B cell (primary cell): ENCODE measurements around the gene CNGA3. TPM values are rescaled to one million over a fixed set of nuclear protein-coding genes. Genes with fewer than 3 reads are reported as not detected.

ENCODE experiments used
- ATAC-seq: fragments of 200-7000 bp; cut with Tn5 transposase; one replicate; pipeline ENCODE4 v1.10.0; 2021; ENCODE audit warnings: low read depth, mild to moderate bottlenecking, moderate number of reproducible peaks, moderate library complexity
- CTCF ChIA-PET: fragments of 350-600 bp; sonication (Branson Sonifier 250); formaldehyde crosslinking; loops from one replicate; lab custom pipeline; 2021; ENCODE audit warnings: antibody characterized with exemption, inconsistent platforms; lab: Charles Lee
- POLR2A ChIA-PET: fragments of 350-600 bp; sonication (Branson Sonifier 250); formaldehyde crosslinking; loops from one replicate; lab custom pipeline; 2021; ENCODE audit warnings: antibody characterized with exemption; lab: Charles Lee
- DNase-seq: peaks from one replicate; pipeline ENCODE4 v3.0.0; 2013
- H2AFZ ChIP-seq: 2 replicates; pipeline ENCODE4 v1.6.1; 2012; ENCODE audit warnings: mild to moderate bottlenecking, low read depth, low read length; ENCODE audit not compliant: insufficient read depth, poor library complexity, severe bottlenecking
- H3K27ac ChIP-seq, 2 donors: 1 replicate in 1 of 2; 2 replicates in 1 of 2; pipeline ENCODE4 v1.5.1; 2012 to 2013; ENCODE audit warnings: low read length in 2 of 2, mild to moderate bottlenecking in 2 of 2, moderate library complexity in 1 of 2
- H3K27me3 ChIP-seq, 4 experiments: fragments of 200-600 bp in 1 of 4; sonication (generic) in 1 of 4; replicated peaks in 1 of 4; 1 replicate in 2 of 4; 2 replicates in 2 of 4; pipeline versions ENCODE4 v1.6.1 to v1.7.0; 2013 to 2016; ENCODE audit warnings: low read length in 3 of 4, mild to moderate bottlenecking in 2 of 4, mixed read lengths in 1 of 4, moderate library complexity in 1 of 4; ENCODE audit not compliant: insufficient read depth in 4 of 4, control insufficient read depth in 3 of 4; ENCODE audit errors: control extremely low read depth in 1 of 4
- H3K36me3 ChIP-seq, 2 experiments: replicated peaks in 1 of 2; 1 replicate in 1 of 2; 2 replicates in 1 of 2; pipeline versions ENCODE4 v1.6.1 to v1.7.1; 2013; ENCODE audit warnings: low read length in 1 of 2; ENCODE audit not compliant: insufficient read depth in 2 of 2, control insufficient read depth in 1 of 2; ENCODE audit errors: control extremely low read depth in 1 of 2, extremely low read depth in 1 of 2
- H3K4me1 ChIP-seq, 2 donors: fragments of 200-600 bp in 1 of 2; sonication (generic) in 1 of 2; 1 replicate in 1 of 2; 2 replicates in 1 of 2; pipeline versions ENCODE4 v1.5.1 to v1.6.1; 2013 to 2017; ENCODE audit warnings: low read length in 2 of 2; ENCODE audit not compliant: control insufficient read depth in 2 of 2, insufficient read depth in 2 of 2
- H3K4me2 ChIP-seq: replicated peaks from 2 replicates; pipeline ENCODE3; 2012; ENCODE audit warnings: mild to moderate bottlenecking, low read depth, low read length; ENCODE audit not compliant: poor library complexity, severe bottlenecking
- H3K4me3 ChIP-seq, 5 experiments: fragments of 200-600 bp in 1 of 5; sonication (generic) in 1 of 5; 1 replicate in 3 of 5; 2 replicates in 2 of 5; pipeline versions ENCODE4 v1.5.1 to v1.7.0; 2011 to 2016; ENCODE audit warnings: low read length in 4 of 5, mild to moderate bottlenecking in 4 of 5, low read depth in 2 of 5, control low read depth in 1 of 5, moderate library complexity in 1 of 5; ENCODE audit not compliant: insufficient read depth in 1 of 5; ENCODE audit errors: control extremely low read depth in 1 of 5, extremely low read depth in 1 of 5
- H3K79me2 ChIP-seq: fragments of 200-600 bp; sonication (generic); one replicate; pipeline ENCODE4 v1.6.0; 2016; ENCODE audit warnings: low read length; ENCODE audit not compliant: control insufficient read depth, insufficient read depth
- H3K9ac ChIP-seq: fragments of 200-600 bp; sonication (generic); 2 replicates; pipeline ENCODE4 v1.6.1; 2017; ENCODE audit warnings: mild to moderate bottlenecking, low read length, moderate library complexity
- H3K9me3 ChIP-seq, 3 donors: one replicate each; pipeline versions ENCODE4 v1.6.1 to v1.7.1; 2013; ENCODE audit warnings: low read length in 2 of 3; ENCODE audit not compliant: control insufficient read depth in 2 of 3, insufficient read depth in 1 of 3; ENCODE audit errors: control extremely low read depth in 1 of 3
- H4K20me1 ChIP-seq: 2 replicates; pipeline ENCODE4 v1.6.0; 2012; ENCODE audit warnings: mild to moderate bottlenecking, low read length; ENCODE audit not compliant: insufficient read depth, control insufficient read depth, poor library complexity, severe bottlenecking
- H3K27ac Mint-ChIP-seq: one replicate; pipeline ENCODE4 v1.8.0; 2021; ENCODE audit warnings: mixed read lengths
- H3K27me3 Mint-ChIP-seq: one replicate; pipeline ENCODE4 v1.8.0; 2021; ENCODE audit warnings: mixed read lengths
- H3K4me1 Mint-ChIP-seq: one replicate; pipeline ENCODE4 v1.8.0; 2021; ENCODE audit warnings: mixed read lengths
- H3K4me3 Mint-ChIP-seq: one replicate; pipeline ENCODE4 v1.8.0; 2021; ENCODE audit warnings: mixed read lengths
- H3K9me3 Mint-ChIP-seq: one replicate; pipeline ENCODE4 v1.8.0; 2022; ENCODE audit warnings: mixed read lengths; ENCODE audit not compliant: insufficient read depth
- EZH2 ChIP-seq: IDR thresholded peaks from 2 replicates; pipeline ENCODE4 v1.6.1; 2012; ENCODE audit warnings: borderline replicate concordance, low read depth, mild to moderate bottlenecking, moderate library complexity, low read length; ENCODE audit not compliant: insufficient read depth, poor library complexity, severe bottlenecking
- WGBS: methylation state at CpG from one replicate; pipeline ENCODE4 v1.1.5; 2013; ENCODE audit warnings: missing lambda C conversion rate; ENCODE audit not compliant: insufficient coverage; 5-methylcytosine and 5-hydroxymethylcytosine counted together
- intact Hi-C: fragments of 100-400 bp; cut with micrococcal nuclease; formaldehyde crosslinking; loops from one replicate; pipeline ENCODE4 v1.10.0; 2022
- polyA plus RNA-seq: library from polyadenylated mRNA; depleted of rRNA; stranded (reverse); fragments of >200 nt; gene quantifications from 2 replicates; pipeline ENCODE4 v1.2.3, GENCODE V29; 2012
- total RNA-seq, 2 donors: library from RNA; stranded (reverse); fragments of 120-200 nt in 1 of 2; gene quantifications; 1 replicate in 1 of 2; 2 replicates in 1 of 2; pipeline versions ENCODE4 v1.2.3 to v1.2.4, GENCODE V29; 2013 to 2022
- TF ChIP-seq, protein P1 (sequence below): fragments of 200-600 bp; IDR thresholded peaks from one replicate; pipeline ENCODE4 v1.8.0; 2022; ENCODE audit warnings: antibody characterized with exemption, mild to moderate bottlenecking

The CNGA3 gene
- total and polyA plus RNA-seq, 2 donors (not counting 1 experiment from before 2014, with no cell fraction given) = not detected

DNA sequence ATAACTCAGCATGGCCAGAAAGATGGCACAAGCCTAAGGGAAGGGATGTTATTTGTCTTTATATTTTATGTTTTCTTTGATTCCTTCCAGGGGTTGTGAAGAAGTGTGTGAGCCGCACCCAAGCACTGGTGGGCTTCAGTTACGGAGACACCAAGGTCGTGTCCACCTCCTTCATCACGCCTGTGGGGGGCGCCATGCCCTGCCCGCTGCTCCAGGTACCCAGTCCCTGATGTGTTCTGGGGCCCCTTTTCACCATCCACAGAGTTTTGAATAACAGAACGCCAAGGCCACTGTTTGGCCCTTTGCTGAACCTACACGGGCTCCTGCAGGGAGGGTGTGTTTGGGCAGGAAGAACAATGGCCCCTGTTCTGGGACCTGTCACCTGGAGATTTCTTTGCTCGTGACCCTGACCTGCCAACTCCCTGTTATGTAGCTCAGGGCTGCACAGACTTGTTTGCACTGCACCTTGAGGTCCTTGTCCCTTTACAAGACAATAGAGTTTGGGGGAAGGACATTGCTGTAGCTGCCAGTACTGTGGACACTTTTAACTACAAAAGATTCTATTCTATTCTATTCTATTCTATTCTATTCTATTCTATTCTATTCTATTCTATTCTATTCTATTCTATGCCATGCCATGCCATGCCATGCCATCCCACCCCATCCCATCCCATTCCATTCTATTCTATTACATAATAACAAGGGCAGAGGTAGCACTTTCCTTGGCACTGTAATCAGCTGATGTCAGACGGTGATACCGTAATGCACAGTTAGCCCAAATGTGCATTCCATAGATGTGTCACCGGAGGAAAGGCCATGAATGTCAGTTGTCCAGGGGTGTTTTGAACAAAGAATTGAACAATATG is 48.2 kb upstream of the CNGA3 start:
- H3K27ac Mint-ChIP-seq = no peak overlapping the region
- POLR2A ChIA-PET = no interaction called here

DNA sequence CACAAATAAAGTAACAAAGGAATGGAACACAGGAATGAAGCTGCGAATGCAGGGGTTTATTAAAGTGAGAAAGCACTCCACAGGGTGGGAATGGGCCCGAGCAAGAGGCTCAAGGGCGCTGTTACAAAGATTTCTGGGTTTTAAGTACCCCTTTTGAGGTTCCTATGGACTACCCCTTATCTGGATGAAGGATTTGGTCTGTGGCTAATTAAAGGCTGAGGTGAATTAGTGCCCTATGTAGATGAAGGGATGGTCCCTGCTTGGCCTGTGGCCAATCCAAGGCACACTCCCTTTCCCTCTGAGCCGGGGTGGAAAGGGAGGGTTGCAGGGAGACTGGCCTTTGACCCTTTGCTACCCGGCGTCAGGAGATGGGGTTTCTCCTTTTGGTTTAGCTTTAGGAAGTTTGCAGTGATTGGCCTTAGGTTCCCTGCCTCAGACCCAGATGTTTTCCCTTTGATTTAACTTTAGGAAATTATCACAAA is 47.5 kb upstream of the CNGA3 start:
- no peak overlapping the region for H3K4me3 ChIP-seq
- TF ChIP-seq, protein P1, sequence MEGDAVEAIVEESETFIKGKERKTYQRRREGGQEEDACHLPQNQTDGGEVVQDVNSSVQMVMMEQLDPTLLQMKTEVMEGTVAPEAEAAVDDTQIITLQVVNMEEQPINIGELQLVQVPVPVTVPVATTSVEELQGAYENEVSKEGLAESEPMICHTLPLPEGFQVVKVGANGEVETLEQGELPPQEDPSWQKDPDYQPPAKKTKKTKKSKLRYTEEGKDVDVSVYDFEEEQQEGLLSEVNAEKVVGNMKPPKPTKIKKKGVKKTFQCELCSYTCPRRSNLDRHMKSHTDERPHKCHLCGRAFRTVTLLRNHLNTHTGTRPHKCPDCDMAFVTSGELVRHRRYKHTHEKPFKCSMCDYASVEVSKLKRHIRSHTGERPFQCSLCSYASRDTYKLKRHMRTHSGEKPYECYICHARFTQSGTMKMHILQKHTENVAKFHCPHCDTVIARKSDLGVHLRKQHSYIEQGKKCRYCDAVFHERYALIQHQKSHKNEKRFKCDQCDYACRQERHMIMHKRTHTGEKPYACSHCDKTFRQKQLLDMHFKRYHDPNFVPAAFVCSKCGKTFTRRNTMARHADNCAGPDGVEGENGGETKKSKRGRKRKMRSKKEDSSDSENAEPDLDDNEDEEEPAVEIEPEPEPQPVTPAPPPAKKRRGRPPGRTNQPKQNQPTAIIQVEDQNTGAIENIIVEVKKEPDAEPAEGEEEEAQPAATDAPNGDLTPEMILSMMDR = no peak
- TF ChIP-seq EZH2 = no peak
- ChIA-PET POLR2A (no interaction called here), CTCF (no interaction called here)
- no peaks in the 10 kb centered on the region for H3K27me3 ChIP-seq
- H3K4me1 ChIP-seq = no peaks in the 10 kb centered on the region
- no peaks in the 10 kb centered on the region for H3K9me3 ChIP-seq
- H3K36me3 ChIP-seq = no peaks in the 10 kb centered on the region
- ATAC-seq (no peak), DNase-seq (no peak)
- H3K27ac ChIP-seq = no peak overlapping the region
- no peaks in the 10 kb centered on the region for H3K79me2 ChIP-seq
- 86% methylated on average over 3 of the region's 6 CpGs for WGBS
- no peak overlapping the region for H2AFZ ChIP-seq
- Mint-ChIP-seq H3K27ac (no peak overlapping the region), H3K4me1 (no peaks in the 10 kb centered on the region), H3K9me3 (no peaks in the 10 kb centered on the region), H3K4me3 (no peak overlapping the region), H3K27me3 (peaks cover 45% of the 10 kb centered on the region)
- H3K4me2 ChIP-seq = no peak overlapping the region
- intact Hi-C loops = no loop called here
- H4K20me1 ChIP-seq = no peaks in the 10 kb centered on the region
- H3K9ac ChIP-seq = no peak overlapping the region

More for the DNA sequence above, 48.2 kb upstream of the CNGA3 start:
- Mint-ChIP-seq H3K4me1 (no peaks in the 10 kb centered on the region), H3K4me3 (no peak overlapping the region), H3K9me3 (no peaks in the 10 kb centered on the region), H3K27me3 (peaks cover 44% of the 10 kb centered on the region)
- WGBS = 80% methylated on average over 4 of the region's 12 CpGs
- no peak overlapping the region for H3K27ac ChIP-seq
- no peak for DNase-seq
- H3K36me3 ChIP-seq = no peaks in the 10 kb centered on the region
- TF ChIP-seq EZH2 = no peak
- TF ChIP-seq, protein P1 = no peak
- ATAC-seq = no peak
- CTCF ChIA-PET = no interaction called here
- H3K9ac ChIP-seq = no peak overlapping the region
- H3K4me1 ChIP-seq = no peaks in the 10 kb centered on the region
- H3K27me3 ChIP-seq = no peaks in the 10 kb centered on the region
- no peak overlapping the region for H3K4me2 ChIP-seq
- H3K9me3 ChIP-seq = no peaks in the 10 kb centered on the region
- no peaks in the 10 kb centered on the region for H4K20me1 ChIP-seq
- H2AFZ ChIP-seq = no peak overlapping the region
- H3K79me2 ChIP-seq = no peaks in the 10 kb centered on the region
- intact Hi-C loops = no loop called here
- no peak overlapping the region for H3K4me3 ChIP-seq
